DND-41 (cell line): ENCODE measurements around the gene KIF1A.

Experiments
- ATAC-seq: fragments of 200-7000 bp; cut with Tn5 transposase; 3 replicates; pipeline ENCODE4 v1.9.1; 2021; ENCODE audit warnings: low read depth; ENCODE audit not compliant: insufficient read depth
- DNase-seq: peaks from one replicate; pipeline ENCODE4 v3.0.0-alpha.2; 2020
- H2AFZ ChIP-seq: 2 replicates; pipeline ENCODE4 v1.6.0; 2012; ENCODE audit warnings: low read depth, low read length
- H3K27ac ChIP-seq: 2 replicates; pipeline ENCODE4 v1.5.1; 2012; ENCODE audit warnings: low read length, inconsistent platforms
- H3K27me3 ChIP-seq: fragments of 200-600 bp; sonication (generic); 2 replicates; pipeline ENCODE4 v1.6.0; 2012; ENCODE audit warnings: low read length, mild to moderate bottlenecking, inconsistent platforms; ENCODE audit not compliant: insufficient read depth, poor library complexity
- H3K36me3 ChIP-seq: 2 replicates; pipeline ENCODE4 v1.5.1; 2012; ENCODE audit warnings: low read length, inconsistent platforms; ENCODE audit not compliant: insufficient read depth
- H3K4me1 ChIP-seq: 2 replicates; pipeline ENCODE4 v1.5.1; 2012; ENCODE audit warnings: mild to moderate bottlenecking, low read length; ENCODE audit not compliant: insufficient read depth
- H3K4me2 ChIP-seq: 2 replicates; pipeline ENCODE4 v1.6.0; 2012; ENCODE audit warnings: mild to moderate bottlenecking, moderate library complexity, low read length, inconsistent platforms; ENCODE audit not compliant: insufficient read depth
- H3K4me3 ChIP-seq, 2 experiments: fragments of 200-600 bp in 1 of 2; shearing (Covaris generic) in 1 of 2; 2 replicates each; pipeline ENCODE4 v1.5.1; 2012 to 2016; ENCODE audit warnings: inconsistent platforms in 2 of 2, low read length in 2 of 2, mild to moderate bottlenecking in 2 of 2, low read depth in 1 of 2, moderate library complexity in 1 of 2
- H3K79me2 ChIP-seq: 2 replicates; pipeline ENCODE4 v1.6.0; 2012; ENCODE audit warnings: low read length, inconsistent platforms; ENCODE audit not compliant: insufficient read depth
- H3K9ac ChIP-seq: 2 replicates; pipeline ENCODE4 v1.6.0; 2012; ENCODE audit warnings: low read depth, mild to moderate bottlenecking, inconsistent platforms, low read length, moderate library complexity
- H3K9me3 ChIP-seq: 2 replicates; pipeline ENCODE4 v1.5.1; 2012; ENCODE audit warnings: low read length, moderate library complexity, mild to moderate bottlenecking, inconsistent platforms; ENCODE audit not compliant: insufficient read depth, severe bottlenecking
- H4K20me1 ChIP-seq: 2 replicates; pipeline ENCODE4 v1.6.0; 2012; ENCODE audit warnings: low read length; ENCODE audit not compliant: insufficient read depth
- CTCF ChIP-seq: IDR thresholded peaks from 2 replicates; pipeline ENCODE4 v1.5.1; 2012; ENCODE audit warnings: borderline replicate concordance, low read length, moderate library complexity, mild to moderate bottlenecking; ENCODE audit not compliant: poor library complexity, severe bottlenecking; ENCODE audit errors: extremely low read depth
- EZH2 ChIP-seq: IDR thresholded peaks from 3 replicates; pipeline ENCODE4 v1.6.1; 2012; ENCODE audit warnings: borderline replicate concordance, low read depth, mild to moderate bottlenecking, moderate library complexity, low read length, inconsistent platforms; ENCODE audit not compliant: severe bottlenecking

The KIF1A gene

DNA sequence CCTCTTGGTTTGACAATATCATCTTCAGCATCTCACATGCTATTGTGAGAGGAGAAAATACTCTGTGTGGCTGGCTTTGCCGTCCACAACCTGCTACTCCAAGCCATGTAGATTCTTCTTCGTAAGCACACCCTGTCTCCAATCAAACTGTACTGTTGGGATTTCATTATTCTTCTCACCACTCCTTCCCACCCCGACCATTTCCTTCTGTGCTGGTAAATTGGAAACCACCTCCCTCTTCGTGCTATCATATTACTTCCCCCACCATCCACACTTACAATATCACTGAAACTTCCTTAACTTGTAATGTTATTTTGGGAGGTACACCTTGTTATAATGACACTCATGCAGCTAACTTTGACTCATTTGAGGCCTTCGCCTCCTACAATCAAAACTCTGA lies 45.4 kb upstream of the KIF1A start:
- Histone ChIP-seq H3K36me3 (no peaks in the 10 kb centered on the region), H3K27ac (no peak overlapping the region), H3K9me3 (no peaks in the 10 kb centered on the region), H3K4me1 (no peaks in the 10 kb centered on the region), H3K27me3 (peaks cover 43% of the 10 kb centered on the region), H3K4me3 (no peak overlapping the region), H3K4me2 (no peak overlapping the region), H4K20me1 (peaks cover 4% of the 10 kb centered on the region; the same call in 1 of the 2 replicates), H3K79me2 (no peaks in the 10 kb centered on the region), H3K9ac (no peak overlapping the region), H2AFZ (no peak overlapping the region)
- DNase-seq (no peak), ATAC-seq (no peak)
- TF ChIP-seq CTCF (no peak), EZH2 (no peak)

DNA sequence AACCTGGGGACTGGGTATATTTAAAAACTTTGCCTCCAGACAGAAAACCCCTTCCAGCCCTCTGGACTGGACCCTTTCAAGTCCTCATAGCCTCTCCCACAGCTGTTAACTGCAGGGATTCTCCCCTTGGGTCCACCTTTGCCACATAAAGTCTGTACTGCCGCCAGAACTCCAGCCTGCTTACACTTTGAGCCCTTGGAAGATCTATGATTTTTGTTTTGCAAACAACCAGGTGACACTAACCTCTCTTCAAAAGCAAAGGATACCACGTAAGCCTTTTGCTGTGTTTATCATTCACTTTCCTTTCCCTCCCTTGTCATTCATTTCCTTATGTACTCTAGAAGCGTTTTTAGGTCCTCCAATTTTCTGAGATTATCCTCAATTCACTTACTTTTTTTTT lies 44.5 kb upstream of the KIF1A start:
- H3K79me2 ChIP-seq = no peaks in the 10 kb centered on the region
- H3K9ac ChIP-seq = no peak overlapping the region
- H3K27ac ChIP-seq = no peak overlapping the region
- no peaks in the 10 kb centered on the region for H3K9me3 ChIP-seq
- peaks cover 4% of the 10 kb centered on the region; the same call in 1 of the 2 replicates for H4K20me1 ChIP-seq
- peaks cover 47% of the 10 kb centered on the region for H3K27me3 ChIP-seq
- no peak overlapping the region for H2AFZ ChIP-seq
- no peak overlapping the region for H3K4me2 ChIP-seq
- H3K36me3 ChIP-seq = no peaks in the 10 kb centered on the region
- DNase-seq (no peak), ATAC-seq (no peak)
- TF ChIP-seq CTCF (no peak), EZH2 (no peak)
- no peaks in the 10 kb centered on the region for H3K4me1 ChIP-seq
- H3K4me3 ChIP-seq = no peak overlapping the region

GRCh38 chr2:240861547-240861946 lies 41.5 kb upstream of the KIF1A start:
- no peak for TF ChIP-seq EZH2
- TF ChIP-seq CTCF = no peak
- H3K4me1 ChIP-seq = no peaks in the 10 kb centered on the region

GRCh38 chr2:240858871-240859270 lies 38.9 kb upstream of the KIF1A start:
- no peak overlapping the region for H3K9ac ChIP-seq
- DNase-seq = no peak
- ATAC-seq = no peak
- H3K27me3 ChIP-seq = peaks cover 24% of the 10 kb centered on the region
- no peak overlapping the region for H3K27ac ChIP-seq
- no peaks in the 10 kb centered on the region for H3K36me3 ChIP-seq
- H3K4me1 ChIP-seq = no peaks in the 10 kb centered on the region
- H3K4me3 ChIP-seq = no peak overlapping the region
- TF ChIP-seq EZH2 = no peak
- TF ChIP-seq CTCF = no peak
- H3K4me2 ChIP-seq = no peak overlapping the region
- no peak overlapping the region for H2AFZ ChIP-seq
- H4K20me1 ChIP-seq = peaks cover 6% of the 10 kb centered on the region; the same call in 1 of the 2 replicates
- peaks cover 3% of the 10 kb centered on the region for H3K9me3 ChIP-seq
- no peaks in the 10 kb centered on the region for H3K79me2 ChIP-seq

More at GRCh38 chr2:240861547-240861946, 41.5 kb upstream of the KIF1A start:
- H3K9me3 ChIP-seq = no peaks in the 10 kb centered on the region
- H2AFZ ChIP-seq = no peak overlapping the region
- H3K9ac ChIP-seq = no peak overlapping the region
- H3K36me3 ChIP-seq = no peaks in the 10 kb centered on the region
- no peaks in the 10 kb centered on the region for H3K79me2 ChIP-seq
- H3K27ac ChIP-seq = no peak overlapping the region
- no peak overlapping the region for H3K4me2 ChIP-seq
- peaks cover 30% of the 10 kb centered on the region for H3K27me3 ChIP-seq
- H3K4me3 ChIP-seq = no peak overlapping the region
- peaks cover 6% of the 10 kb centered on the region; the same call in 1 of the 2 replicates for H4K20me1 ChIP-seq
- no peak for ATAC-seq
- no peak for DNase-seq
